ENCODE results near the gene TLE6.
"Not testable (repeated sequence)": the region's sequence is repeated elsewhere in the genome, so short reads cannot be mapped to it uniquely, and the experiment has no call there.

TLE6 gene

GRCh38 chr19:3031607-3031867 is 54.2 kb downstream of the TLE6 start:
- no peak for DNase-seq

GRCh38 chr19:3033595-3034405 is 56.4 kb downstream of the TLE6 start:
- no peak for DNase-seq

- no peak for DNase-seq
These were observed 57.0 kb downstream of the TLE6 start for GRCh38 chr19:3034406-3034655.

- peak; percentile 42 for DNase-seq
These were observed 57.5 kb downstream of the TLE6 start for GRCh38 chr19:3034656-3035541.

DNA sequence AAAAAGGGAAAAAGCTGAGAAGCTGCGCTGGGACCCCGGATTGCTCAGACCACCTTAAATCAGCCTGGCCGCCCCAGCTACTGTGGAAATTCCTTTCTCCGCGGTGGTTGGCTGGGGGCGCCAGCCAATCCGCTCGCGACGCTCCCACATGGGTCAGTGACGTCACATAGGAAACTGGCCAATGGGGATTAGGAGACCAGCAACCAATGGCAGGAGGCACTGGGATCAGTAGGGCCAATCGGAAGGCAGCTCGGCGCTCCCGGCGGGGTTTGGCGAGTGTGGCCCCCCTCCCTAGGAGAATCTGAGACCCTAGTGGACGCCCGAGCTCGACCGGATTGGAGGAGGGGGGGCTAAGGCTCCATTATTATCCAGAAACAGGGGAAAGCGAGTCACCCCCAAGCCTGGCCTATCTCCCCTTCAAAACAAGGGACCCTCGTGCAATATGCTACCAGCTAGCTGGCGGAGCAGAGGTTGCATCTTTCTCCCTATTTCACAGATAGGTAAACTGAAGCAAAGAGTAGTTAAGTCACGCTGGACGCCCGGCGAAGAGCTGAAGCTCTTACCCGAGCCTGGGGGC is 58.3 kb downstream of the TLE6 start:
- DNase-seq, result peak; percentile 88

DNA sequence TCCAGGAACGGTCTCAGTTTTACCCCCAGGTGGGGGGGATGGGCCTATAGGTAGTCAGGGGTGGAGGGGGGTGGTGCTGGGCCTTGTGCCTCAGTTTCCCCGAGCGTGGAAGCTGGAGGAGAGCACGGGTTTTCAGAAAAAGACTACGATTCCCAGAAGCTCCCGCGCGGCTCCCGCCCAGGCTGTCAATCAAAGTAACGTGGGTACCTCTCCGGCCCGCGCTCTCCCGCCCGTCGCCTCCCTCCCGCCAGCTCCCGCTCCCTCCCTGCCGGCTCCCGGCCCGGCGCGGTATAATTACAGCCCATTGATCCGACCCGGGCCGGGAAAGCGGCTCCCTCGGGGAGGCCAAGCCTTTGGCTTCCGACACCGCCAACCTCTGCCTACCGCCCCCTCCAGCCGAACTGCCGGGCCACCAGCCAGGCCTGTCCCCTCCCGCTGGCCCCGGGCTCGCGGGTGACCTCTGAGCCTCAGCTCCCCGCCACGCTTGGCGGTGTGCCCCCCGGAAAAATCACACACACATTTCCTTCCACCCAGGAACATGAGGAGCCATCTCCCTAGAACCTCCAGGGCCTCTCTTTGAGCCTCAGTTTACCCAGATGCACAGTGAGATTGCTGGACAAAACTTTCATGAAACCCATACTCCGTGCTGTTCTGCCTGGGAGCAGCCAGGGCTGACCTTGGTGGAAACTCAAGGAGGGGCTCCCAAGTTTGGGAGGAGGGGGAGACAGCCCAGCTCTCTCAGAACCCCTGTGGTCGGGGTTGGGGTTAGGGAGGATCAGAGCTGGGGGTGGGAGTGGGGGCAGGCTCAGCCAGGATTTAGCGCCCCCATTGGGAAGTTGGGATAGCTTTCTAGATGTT is 59.0 kb downstream of the TLE6 start:
- peak; percentile 82 for DNase-seq

DNA sequence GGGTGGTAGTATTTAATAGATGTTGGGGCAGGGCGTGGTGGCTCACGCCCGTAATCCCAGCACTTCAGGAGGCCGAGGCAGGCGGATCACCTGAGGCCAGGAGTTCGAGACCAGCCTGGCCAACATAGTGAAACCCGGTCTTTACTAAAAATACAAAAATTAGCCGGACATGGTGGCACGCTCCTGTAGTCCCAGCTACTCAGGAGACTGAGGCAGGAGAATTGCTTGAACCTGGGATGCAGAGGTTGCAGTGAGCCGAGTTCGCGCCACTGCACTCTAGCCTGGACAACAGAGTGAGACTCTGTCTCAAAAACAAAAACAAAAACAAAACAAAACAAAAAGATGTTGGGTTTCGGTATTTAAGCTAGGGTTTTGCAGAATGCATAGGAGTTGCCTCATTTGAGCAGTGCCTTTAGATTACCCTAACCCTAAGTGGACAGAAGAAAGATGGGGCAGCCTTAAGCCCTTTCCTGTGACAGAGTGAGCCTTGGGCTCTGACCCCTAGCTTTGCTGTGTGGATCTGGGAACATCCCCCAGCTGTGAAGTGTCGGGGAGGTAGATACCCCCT is 59.7 kb downstream of the TLE6 start:
- DNase-seq, result not testable (repeated sequence)

DNA sequence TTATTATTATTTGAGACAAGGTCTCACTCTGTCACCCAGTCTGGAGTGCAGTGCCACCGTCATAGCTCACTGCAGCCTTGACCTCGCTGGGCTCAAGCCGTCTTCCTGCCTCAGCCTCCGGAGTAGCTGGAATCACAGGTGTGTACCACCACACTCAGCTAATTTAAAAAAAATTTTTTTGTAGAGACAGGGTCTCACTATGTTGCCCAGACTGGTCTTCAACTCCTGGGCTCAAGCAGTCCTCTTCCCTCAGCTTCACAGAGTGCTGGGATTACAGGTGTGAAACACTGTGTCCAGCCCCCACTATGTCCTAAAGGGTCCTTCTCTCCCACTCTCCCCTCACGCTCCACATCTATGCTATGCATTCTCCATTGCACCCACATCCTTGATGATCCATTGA is 60.9 kb downstream of the TLE6 start:
- no peak for DNase-seq

DNA sequence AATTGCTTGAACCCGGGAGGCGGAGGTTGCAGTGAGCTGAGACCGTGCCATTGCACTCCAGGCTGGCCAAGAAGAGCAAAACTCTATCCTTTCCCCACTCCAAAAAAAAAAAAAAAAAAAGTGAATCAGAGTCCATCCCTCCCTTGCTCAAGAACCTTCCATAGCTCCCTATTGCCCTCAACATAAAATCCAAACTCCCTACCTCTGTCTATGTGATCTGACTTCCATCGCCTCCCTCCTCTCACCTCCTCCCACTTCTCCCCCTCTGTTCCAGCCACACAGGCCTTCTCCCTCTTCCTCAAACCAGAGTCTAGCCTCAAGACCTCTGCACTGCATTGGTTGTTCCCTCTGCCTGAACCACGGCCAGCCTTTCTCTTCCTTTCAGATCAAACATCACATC is 61.8 kb downstream of the TLE6 start:
- no peak for DNase-seq

DNA sequence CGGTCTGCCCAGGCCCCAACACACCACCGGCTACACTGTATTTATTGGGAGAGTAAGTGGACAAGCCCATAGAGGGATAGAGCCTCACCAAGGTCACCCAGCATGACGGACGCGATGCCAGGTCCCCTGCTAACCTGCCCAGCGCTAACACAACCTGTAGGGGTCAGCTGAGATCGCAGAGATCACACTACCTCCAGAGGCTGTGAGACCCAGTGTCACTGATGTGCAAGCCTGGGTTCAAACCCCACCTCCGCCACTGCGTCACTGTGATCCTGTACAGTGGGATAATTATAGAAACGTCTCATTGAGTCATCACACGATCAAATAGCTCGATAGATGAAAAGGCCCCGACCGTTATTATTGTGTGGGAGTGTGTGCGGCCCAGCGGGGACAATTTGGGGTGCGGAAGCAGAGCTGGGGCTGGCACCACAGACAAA is 62.3 kb downstream of the TLE6 start:
- DNase-seq, result peak; percentile 37

DNA sequence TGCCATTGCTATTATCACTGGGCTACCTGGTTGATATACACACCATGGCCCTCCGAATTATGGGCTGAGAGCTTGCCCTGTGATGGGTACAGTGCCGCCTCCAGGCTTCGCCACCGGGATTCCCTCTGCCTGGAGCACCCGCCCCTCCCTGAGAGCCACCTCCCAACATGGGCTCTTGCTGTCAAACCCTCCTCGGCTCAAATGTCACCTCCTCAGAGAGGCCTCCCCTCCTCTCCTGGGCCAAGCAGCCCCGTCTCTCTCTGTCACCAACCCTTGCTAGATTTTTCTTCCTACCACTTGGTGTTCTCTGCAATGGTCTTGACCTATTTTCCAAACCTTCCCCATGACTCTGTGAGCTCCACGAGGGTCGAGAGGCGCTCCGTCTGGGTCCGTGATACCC is 64.0 kb downstream of the TLE6 start:
- DNase-seq, result no peak

DNA sequence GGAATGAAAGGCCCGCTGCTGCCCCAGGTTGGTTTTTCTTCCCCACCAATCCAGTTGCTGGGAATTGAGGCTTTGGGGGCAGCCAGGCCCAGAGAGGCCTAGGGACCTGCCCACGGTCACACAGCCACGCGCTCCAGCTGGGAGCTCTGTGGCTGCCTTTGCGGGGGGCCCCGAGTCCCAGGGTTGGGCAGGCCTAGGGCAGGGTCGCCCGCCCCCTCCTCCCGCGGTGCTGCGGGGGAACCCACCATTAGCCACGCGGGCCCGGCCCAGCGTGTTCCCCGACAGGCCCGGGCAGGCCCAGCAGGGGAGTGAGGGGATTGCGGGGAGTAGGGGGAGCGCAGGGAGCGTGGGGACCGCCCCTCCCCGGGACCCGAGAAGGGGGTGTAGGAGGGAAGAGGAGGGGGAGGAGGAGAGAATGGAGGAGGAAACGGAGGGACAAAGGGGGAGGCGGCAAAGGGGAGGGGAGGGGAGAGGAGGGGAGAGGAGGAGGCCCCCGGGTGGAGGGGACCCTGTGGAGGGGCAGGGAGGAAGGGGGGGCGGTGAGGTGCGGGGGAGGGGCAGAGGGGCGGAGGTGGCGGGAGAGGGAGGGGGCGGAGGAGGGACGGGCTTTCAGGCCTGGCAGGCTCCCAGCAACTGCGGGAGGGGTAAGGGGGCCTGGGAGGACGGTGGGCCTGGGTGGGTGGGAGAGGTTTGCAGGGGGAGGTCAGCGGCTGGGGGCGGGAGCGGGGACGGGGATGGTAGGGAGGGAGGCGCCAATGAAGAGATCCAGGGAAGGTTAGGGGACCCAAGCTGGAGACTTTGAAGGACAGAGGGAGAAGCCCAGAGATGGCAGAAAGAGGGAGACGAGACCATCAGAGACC is 64.6 kb downstream of the TLE6 start:
- no peak for DNase-seq

GRCh38 chr19:3042621-3043267 is 65.4 kb downstream of the TLE6 start:
- DNase-seq, result no peak
